GM12873 (cell line): ENCODE measurements around the gene LRRC47.

Experiments used
- TF ChIP-seq, protein P1 (sequence below): IDR thresholded peaks from 2 replicates; pipeline ENCODE4 v1.5.1; 2012; ENCODE audit warnings: low read depth, mild to moderate bottlenecking, moderate library complexity, low read length, control low read depth; ENCODE audit not compliant: insufficient read depth; ENCODE audit errors: missing control alignments

LRRC47 gene

DNA sequence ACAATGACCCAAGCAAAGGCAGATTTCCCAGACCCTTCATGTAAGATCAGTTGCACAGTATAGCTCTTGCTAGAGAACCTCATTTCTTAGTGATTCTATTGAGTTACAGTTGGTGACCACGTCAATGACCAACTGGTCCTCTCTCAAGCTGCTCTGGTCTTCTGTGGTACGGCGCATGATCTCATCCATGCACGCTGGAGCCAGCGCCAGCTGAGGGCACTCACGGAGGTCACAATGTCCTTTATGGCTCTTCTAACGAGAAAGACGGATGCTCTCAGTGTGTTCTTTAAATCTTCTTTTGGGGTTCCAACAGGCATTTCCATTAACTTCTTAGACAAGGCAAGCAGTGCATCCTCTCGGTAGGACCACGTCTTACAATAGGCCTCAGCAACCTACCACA, 38.4 kb upstream of the LRRC47 start:
- TF ChIP-seq, protein P1, sequence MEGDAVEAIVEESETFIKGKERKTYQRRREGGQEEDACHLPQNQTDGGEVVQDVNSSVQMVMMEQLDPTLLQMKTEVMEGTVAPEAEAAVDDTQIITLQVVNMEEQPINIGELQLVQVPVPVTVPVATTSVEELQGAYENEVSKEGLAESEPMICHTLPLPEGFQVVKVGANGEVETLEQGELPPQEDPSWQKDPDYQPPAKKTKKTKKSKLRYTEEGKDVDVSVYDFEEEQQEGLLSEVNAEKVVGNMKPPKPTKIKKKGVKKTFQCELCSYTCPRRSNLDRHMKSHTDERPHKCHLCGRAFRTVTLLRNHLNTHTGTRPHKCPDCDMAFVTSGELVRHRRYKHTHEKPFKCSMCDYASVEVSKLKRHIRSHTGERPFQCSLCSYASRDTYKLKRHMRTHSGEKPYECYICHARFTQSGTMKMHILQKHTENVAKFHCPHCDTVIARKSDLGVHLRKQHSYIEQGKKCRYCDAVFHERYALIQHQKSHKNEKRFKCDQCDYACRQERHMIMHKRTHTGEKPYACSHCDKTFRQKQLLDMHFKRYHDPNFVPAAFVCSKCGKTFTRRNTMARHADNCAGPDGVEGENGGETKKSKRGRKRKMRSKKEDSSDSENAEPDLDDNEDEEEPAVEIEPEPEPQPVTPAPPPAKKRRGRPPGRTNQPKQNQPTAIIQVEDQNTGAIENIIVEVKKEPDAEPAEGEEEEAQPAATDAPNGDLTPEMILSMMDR: no peak

DNA sequence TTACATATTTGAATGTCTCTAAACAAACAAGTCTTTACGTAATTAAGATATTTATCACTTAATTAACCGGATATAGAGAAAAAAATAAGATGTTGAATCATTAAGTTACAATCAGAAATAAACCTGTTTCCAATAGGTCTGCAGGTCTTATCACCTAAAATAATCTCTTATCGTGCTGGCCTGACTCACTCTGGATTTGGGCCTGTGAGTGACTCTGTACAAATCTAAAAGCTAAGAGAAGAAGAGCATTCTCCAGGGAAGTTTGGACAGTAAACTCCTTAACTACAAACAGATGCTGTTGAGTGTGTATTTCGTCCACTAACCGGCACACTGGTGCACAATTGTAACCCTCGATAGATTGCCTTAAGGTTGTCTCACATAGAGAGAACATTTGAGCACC, 35.4 kb upstream of the LRRC47 start:
- TF ChIP-seq, protein P1: no peak

DNA sequence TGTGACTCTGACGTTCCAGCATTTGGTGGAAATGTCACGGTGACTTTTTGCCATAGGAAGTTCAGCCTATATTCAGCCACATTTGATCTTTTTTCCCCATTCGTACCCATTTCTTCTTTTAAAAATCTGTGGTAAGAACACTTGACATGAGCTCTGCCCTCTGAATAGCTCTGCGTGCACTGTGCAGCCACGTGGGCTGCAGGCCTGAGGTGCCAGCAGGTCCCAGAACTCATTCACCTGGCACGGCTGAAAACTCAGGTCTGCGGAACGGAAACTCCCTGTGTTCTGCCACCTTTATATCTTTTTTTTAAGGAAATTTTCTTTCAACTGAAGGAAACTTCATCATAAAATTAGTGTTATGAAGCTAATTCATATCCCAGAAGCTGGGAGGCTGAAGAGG, 32.1 kb upstream of the LRRC47 start:
- TF ChIP-seq, protein P1: no peak

DNA sequence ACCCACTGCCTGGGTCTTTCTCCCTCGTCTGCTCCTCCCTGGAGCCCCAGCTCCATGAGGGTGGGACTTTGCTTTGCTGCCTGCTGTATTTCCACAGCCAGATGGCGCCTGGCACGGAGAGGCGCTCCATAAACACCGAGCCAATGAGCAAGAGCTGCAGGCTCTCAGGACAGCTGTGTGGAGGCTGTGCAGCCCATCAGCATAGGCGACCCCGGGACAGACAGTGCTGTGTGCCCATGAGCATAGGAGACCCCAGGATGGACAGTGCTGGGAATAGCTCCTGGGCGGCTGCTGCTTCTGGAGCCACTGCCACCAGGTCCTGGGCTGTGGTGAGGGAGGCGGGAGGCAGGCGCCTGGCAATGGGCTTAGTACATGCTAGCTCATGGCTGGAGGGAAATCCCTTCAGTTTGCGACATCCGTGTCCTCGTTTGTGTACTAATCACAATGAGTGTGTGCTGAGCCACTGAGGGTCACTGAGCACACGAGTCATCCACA, 31.6 kb upstream of the LRRC47 start:
- TF ChIP-seq, protein P1: no peak

DNA sequence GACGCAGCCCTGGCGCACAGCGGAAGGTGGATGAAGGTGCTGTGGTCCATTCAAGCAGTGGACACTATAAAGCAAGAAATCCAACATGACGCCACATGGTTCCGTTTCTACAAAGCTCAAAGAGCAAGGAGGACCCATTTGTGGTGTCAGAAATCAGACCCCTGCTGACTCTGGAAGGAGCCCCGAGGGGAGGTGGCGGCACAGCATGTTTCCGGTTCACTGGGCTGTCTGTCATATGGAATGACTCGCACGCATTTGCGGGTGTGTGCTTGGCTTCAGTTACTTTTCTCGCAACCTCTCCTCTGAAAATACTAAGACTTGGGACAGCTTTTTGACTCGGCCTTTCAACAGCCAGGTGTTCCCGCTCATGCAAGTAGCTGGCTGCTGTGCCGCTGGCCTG, 29.1 kb upstream of the LRRC47 start:
- TF ChIP-seq, protein P1: no peak

DNA sequence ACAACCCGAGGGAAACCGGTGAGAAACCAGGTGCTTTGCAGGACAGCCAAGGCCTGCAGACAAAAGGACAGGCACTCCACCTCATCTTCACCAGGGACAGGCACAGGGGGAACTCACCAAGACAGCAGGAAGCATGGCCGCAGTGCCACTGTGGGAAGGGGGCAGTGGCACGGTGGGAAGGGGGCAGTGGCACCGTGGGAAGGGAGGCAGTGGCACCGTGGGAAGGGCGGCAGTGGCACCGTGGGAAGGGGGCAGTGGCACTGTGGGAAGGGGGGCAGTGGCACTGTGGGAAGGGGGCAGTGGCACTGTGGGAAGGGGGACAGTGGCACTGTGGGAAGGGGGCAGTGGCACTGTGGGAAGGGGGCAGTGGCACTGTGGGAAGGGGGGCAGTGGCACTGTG, 28.4 kb upstream of the LRRC47 start:
- TF ChIP-seq, protein P1: no peak

DNA sequence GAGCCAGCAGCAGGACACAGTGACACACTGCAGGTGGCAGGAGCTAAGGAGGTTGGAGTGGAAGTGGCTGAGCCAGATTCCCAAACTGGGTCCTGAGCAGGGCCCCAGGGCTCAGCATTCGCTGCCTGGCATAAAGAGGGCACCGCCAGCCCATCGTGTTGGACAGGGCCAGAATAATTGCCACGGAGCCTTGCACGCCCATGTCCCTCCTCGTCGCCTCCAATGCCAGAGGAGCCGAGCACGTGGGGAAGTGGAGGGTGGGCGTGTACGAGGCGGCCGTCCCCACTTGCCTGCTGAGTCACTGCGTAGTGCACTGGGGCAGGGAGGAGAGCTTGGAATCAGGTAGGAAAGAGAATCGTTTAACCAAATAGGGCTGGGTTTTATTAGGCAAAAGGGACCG, 26.1 kb upstream of the LRRC47 start:
- TF ChIP-seq, protein P1: no peak
